IPS-20b (cell line): Measurements from ENCODE around the gene MGME1.

Experiments
- H3K27ac ChIP-seq: one replicate; pipeline ENCODE4 v1.5.1; 2013; ENCODE audit warnings: low read length
- H3K27me3 ChIP-seq: 2 replicates; pipeline ENCODE4 v1.6.1; 2013; ENCODE audit warnings: mild to moderate bottlenecking, low read length, inconsistent platforms; ENCODE audit not compliant: insufficient read depth
- H3K36me3 ChIP-seq: 2 replicates; pipeline ENCODE4 v1.6.1; 2013; ENCODE audit warnings: low read depth, mild to moderate bottlenecking, inconsistent platforms, low read length, moderate library complexity; ENCODE audit not compliant: insufficient read depth
- H3K4me1 ChIP-seq: 2 replicates; pipeline ENCODE4 v1.6.1; 2013; ENCODE audit warnings: mild to moderate bottlenecking, control low read depth, inconsistent platforms, low read length, moderate library complexity; ENCODE audit not compliant: insufficient read depth
- H3K4me3 ChIP-seq: 2 replicates; pipeline ENCODE4 v1.5.1; 2013; ENCODE audit warnings: mild to moderate bottlenecking, low read length, inconsistent platforms
- H3K9ac ChIP-seq: 2 replicates; pipeline ENCODE4 v1.6.1; 2013; ENCODE audit warnings: low read depth, mild to moderate bottlenecking, inconsistent platforms, low read length, moderate library complexity
- H3K9me3 ChIP-seq: 2 replicates; pipeline ENCODE4 v1.6.1; 2013; ENCODE audit warnings: mild to moderate bottlenecking, low read depth, low read length, inconsistent platforms; ENCODE audit not compliant: insufficient read depth

Gene MGME1

DNA sequence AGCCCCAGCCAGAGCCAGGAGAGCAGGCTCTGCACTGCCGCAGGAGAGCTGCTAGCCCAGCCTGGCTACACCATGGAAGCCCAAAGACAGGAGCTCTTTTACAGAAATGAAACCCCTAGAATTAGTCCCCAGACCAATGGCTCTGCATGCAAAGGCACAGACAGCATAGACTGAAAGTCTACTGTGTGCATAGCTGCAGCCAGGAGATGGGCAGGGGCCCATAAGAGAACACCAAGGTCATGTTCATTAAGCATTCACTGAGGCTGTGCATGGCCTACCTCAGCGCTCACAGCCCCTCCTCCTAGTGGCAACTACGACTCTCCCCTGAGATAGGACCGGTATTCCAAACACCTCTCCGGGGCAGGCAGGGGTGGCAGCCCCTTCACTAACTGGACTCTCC, 35.1 kb upstream of the MGME1 start:
- Histone ChIP-seq H3K36me3 (no peaks in the 10 kb centered on the region), H3K9me3 (no peaks in the 10 kb centered on the region; the same call in 1 of the 2 replicates), H3K4me1 (peaks cover 26% of the 10 kb centered on the region; the same call in 1 of the 2 replicates), H3K4me3 (peak overlapping the region; percentile 44), H3K27ac (no peak overlapping the region), H3K27me3 (peaks cover 31% of the 10 kb centered on the region), H3K9ac (peak overlapping the region; percentile 53; the same call in 1 of the 2 replicates)

DNA sequence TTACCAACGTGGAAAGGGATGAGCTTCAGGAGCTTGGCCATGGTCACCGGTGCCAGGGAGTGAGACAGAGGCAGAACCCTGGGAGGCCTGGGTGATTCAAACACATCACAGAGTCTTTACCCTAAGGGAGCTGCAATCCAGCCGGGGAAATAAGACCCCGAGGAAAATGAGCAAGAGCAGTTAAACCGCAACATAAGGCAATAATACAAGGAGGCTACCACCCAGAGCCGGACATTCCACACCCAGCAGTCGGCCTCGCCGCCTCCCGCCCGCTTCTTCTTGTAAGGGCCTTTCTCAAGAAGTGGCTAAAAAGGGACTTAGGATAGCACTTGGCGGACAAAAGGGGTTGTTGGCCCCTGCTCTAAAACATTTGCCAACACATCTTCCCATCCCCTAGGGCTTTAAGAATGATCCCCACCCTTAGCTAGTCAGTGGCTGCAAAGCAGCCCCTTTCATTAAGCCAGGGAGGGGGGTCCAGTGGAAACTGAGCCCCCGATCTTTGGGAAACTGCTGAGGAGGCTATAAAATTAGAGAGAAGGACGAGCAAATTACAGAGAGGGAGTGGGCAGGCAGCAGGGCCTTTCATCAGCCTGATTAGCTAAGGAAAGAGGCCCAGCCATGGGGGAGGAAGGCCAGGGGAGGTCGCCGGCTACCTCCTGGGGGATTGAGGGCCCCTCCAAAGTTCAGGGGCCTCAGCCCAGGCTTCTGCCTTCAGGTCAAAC, 34.5 kb upstream of the MGME1 start:
- Histone ChIP-seq H3K4me3 (peak overlapping the region; percentile 44), H3K36me3 (no peaks in the 10 kb centered on the region), H3K27ac (no peak overlapping the region), H3K4me1 (peaks cover 28% of the 10 kb centered on the region; the same call in 1 of the 2 replicates), H3K9ac (peak overlapping the region; percentile 53; the same call in 1 of the 2 replicates), H3K9me3 (no peaks in the 10 kb centered on the region; the same call in 1 of the 2 replicates), H3K27me3 (peaks cover 31% of the 10 kb centered on the region)

DNA sequence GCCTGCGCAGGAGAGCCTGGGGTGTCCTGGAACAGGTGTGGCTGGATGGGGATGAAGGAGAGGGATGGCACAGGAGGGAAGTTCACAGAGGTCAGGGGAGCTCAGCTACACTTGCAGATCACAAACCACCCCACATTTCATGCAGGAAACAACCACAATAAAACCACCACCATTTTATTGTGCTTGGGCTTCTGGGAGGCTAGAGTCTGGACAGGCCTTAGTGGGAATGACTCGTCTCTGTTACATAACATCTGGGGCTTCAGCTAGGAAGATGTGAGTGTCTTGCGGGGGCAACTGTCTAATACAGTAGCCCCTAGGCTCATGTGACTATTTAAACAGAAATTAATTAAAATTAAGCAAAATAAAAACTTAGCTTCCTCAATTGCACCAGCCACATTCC, 33.6 kb upstream of the MGME1 start:
- H3K4me3 ChIP-seq, result no peak overlapping the region
- peaks cover 31% of the 10 kb centered on the region; the same call in 1 of the 2 replicates for H3K4me1 ChIP-seq
- H3K36me3 ChIP-seq, result no peaks in the 10 kb centered on the region
- no peak overlapping the region for H3K9ac ChIP-seq
- no peak overlapping the region for H3K27ac ChIP-seq
- no peaks in the 10 kb centered on the region; the same call in 1 of the 2 replicates for H3K9me3 ChIP-seq
- peaks cover 31% of the 10 kb centered on the region for H3K27me3 ChIP-seq

DNA sequence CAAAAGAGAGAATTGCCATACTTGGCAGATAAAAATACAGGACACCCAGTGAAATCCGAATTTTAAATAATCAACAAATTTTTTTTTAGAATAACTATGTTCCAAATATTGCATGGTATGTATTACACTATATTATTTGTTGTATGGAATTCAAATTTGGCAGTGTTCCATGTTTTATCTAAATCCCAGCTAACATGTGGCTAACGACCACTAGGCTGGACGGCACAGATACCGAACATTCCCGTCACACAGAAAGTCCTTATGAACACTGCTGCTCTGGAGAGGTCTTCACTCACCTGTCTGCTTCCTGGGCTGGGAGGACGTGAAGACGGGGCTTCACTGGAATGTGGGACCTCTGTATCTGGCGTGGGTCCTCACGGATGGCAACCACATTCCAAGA, 33.1 kb upstream of the MGME1 start:
- peaks cover 31% of the 10 kb centered on the region for H3K27me3 ChIP-seq
- no peak overlapping the region for H3K27ac ChIP-seq
- H3K4me3 ChIP-seq, result no peak overlapping the region
- H3K9me3 ChIP-seq, result no peaks in the 10 kb centered on the region; the same call in 1 of the 2 replicates
- no peak overlapping the region for H3K9ac ChIP-seq
- peaks cover 31% of the 10 kb centered on the region; the same call in 1 of the 2 replicates for H3K4me1 ChIP-seq
- H3K36me3 ChIP-seq, result peaks cover 5% of the 10 kb centered on the region

DNA sequence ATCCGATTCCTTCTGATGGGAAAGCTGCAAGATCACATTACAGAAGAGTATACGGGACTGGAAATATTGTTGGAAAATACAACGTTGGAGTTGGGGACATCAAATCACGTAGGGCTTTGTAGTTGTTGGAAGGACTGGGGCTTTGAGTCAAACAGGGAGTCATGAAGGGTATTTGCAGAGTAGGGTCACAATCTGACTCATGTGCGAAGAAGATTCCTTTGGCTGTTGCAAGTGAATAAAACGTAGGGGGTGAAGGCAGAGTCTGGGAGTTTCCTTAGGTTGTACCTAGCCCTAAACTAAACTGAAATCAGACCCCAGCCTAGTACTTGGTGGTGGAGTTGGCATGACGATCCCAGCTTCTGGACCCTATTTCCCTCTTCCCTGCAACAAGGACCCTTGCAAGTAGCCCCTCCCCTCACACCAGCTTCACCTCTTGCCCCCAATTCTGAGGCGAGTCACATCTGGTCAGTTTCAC, 32.5 kb upstream of the MGME1 start:
- Histone ChIP-seq H3K4me3 (no peak overlapping the region), H3K36me3 (peaks cover 10% of the 10 kb centered on the region), H3K27ac (no peak overlapping the region), H3K4me1 (peaks cover 34% of the 10 kb centered on the region; the same call in 1 of the 2 replicates), H3K9ac (no peak overlapping the region), H3K27me3 (peaks cover 31% of the 10 kb centered on the region), H3K9me3 (no peaks in the 10 kb centered on the region)

DNA sequence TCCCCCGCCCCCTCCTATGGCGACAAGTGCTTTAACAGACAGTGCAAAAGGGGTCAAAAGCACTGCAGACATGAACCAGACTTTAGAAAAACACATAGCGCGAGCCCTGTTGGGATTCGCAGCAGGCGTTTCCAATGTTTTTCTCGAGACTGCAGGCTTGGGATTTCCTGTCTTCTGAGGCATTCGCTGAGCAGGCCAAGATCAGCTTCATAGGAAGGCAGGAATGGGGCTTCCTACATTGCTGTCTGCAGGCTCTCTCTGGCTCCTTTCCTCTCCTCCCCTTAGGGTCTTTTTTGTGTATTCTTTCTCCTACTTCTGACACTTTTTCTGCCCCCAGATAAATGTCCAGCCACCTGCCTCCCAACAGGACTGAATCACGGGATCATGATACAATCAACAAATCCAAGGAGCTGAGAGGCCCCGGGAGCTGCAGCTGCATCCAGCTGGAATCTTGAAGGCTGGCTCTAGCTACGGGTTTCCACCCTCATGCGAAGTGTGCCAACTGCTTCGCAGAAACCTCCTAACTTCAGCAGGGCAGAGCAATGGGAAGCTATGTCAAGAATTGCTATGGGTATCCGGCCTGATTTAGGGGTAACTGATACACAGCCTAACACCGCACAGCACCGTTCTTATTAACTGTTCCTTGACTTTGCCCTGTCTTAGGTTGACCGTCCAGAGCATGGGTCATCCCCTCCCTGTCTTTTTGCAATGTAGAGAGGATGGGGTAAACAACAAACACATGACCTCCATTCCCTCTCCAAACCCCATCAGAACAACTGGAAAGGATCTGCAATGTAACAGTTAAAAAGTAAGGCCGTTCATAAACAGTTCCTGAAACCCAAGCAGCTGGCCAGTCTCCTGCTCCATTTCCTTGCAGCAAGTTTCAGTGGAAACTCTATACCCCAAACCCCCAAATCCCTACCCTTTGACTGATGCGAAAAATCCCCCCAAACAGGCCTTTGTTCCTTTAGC, 31.8 kb upstream of the MGME1 start:
- Histone ChIP-seq H3K36me3 (peaks cover 17% of the 10 kb centered on the region), H3K4me1 (peaks cover 34% of the 10 kb centered on the region; the same call in 1 of the 2 replicates), H3K4me3 (no peak overlapping the region), H3K9ac (no peak overlapping the region), H3K27me3 (peaks cover 31% of the 10 kb centered on the region), H3K27ac (no peak overlapping the region), H3K9me3 (no peaks in the 10 kb centered on the region)

DNA sequence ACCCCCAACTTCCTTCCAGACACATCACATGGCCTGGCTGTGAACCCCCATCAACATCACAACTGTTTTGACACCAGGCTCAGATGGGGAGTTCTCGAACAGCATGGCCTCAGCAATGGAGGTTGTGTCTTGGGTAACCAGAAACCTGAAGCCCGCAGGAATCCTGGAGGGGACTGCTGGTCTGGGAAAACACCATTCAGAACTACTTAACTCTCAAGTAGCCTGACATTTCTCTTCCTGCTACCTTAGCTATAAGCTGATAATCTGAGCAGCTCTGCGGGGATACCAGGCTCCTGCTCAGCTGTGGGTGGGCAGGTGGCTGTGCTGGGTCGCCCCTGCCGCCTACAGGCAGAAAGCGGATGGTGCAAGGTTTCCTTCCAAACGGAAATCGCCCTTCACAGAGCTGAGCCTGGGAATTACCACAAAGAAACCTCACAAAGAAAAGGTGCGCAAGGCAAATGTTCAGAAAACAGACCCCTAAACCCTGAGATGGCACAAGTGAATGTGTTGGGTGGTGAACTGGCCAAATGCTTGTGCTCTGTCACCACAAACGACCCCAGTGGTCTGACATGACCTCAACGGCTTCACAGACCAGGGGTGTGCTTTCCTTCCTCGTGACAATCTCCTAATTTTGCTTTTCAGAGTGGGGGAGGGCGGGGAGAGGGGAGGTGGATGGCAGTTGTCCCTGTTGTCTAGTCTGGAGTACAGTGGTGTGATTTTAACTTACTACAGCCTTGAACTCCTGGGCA, 29.8 kb upstream of the MGME1 start:
- Histone ChIP-seq H3K4me1 (peaks cover 26% of the 10 kb centered on the region; the same call in 1 of the 2 replicates), H3K27me3 (peaks cover 11% of the 10 kb centered on the region), H3K9ac (peak overlapping the region; percentile 22; the same call in 1 of the 2 replicates), H3K4me3 (no peak overlapping the region), H3K27ac (no peak overlapping the region), H3K9me3 (no peaks in the 10 kb centered on the region), H3K36me3 (peaks cover 37% of the 10 kb centered on the region)

DNA sequence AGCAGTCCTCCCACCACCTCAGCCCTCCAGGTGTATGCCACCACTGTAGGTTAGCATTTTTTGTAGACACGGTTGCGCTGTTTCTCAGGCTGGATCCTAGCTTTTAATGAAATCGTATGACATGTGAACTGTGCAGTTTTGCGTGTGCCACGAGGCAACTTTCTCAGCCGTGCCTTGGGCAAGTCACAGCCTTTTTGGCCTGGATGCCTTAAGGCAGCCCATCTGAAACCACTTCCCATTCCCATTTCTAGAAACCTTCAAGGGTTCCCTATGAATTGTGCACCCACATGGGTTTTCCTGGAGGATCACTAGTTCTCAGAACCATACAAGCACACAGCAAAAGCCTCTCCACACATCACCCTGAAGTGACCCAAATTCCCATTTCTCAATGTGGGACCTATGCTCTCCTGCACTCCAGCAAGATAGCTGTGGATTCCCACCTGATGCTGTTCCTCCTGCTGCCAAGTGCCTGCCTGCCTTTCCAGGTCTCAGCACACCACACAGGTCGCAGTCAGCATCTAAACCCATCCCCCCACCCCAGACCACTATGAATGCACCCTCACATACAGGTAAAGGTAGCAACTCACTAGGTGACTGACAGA, 29.1 kb upstream of the MGME1 start:
- H3K27ac ChIP-seq, result no peak overlapping the region
- H3K9ac ChIP-seq, result peak overlapping the region; percentile 22; the same call in 1 of the 2 replicates

DNA sequence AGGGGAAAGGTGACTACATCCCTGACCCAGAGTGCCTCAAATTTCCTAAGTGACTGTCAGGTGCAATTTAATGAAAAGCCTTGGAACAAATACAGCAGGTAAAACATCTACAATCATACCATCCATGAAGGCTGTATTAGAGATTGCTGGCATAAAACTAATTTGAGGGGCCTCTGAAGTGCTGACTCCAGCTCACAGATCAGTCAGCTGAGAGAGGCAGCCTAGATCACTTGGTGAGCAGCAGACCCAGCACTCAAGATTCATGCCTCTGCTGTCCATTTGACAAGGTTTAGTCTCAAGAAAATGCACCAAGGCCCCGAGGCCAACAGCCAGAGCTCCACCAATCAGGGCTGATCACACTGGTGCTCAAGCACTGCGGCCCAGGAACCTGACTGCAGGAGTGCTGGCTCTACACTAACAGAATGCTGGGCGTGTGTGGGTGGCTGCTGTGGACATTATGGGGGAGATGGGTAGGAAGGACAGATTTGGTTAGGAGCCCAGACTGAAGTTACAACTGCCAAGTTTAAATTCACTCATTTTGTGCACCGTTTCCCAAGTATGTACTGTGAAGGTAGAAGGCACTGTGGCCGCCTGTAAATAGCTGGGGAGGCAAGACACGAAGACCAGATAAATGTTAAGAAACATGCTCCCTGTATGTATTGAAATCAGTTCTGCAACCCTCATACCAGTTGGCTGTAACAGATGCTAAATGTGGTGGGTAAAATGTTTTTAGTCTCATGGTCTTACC, 28.4 kb upstream of the MGME1 start:
- H3K27me3 ChIP-seq, result peaks cover 7% of the 10 kb centered on the region
- H3K4me3 ChIP-seq, result no peak overlapping the region
- H3K27ac ChIP-seq, result no peak overlapping the region
- H3K9ac ChIP-seq, result no peak overlapping the region
- H3K9me3 ChIP-seq, result no peaks in the 10 kb centered on the region
- peaks cover 51% of the 10 kb centered on the region for H3K36me3 ChIP-seq
- peaks cover 15% of the 10 kb centered on the region; the same call in 1 of the 2 replicates for H3K4me1 ChIP-seq

More for the DNA sequence above, 29.1 kb upstream of the MGME1 start:
- H3K4me1 ChIP-seq, result peaks cover 20% of the 10 kb centered on the region; the same call in 1 of the 2 replicates
- no peak overlapping the region for H3K4me3 ChIP-seq
- peaks cover 11% of the 10 kb centered on the region for H3K27me3 ChIP-seq
- peaks cover 44% of the 10 kb centered on the region for H3K36me3 ChIP-seq
- no peaks in the 10 kb centered on the region for H3K9me3 ChIP-seq

DNA sequence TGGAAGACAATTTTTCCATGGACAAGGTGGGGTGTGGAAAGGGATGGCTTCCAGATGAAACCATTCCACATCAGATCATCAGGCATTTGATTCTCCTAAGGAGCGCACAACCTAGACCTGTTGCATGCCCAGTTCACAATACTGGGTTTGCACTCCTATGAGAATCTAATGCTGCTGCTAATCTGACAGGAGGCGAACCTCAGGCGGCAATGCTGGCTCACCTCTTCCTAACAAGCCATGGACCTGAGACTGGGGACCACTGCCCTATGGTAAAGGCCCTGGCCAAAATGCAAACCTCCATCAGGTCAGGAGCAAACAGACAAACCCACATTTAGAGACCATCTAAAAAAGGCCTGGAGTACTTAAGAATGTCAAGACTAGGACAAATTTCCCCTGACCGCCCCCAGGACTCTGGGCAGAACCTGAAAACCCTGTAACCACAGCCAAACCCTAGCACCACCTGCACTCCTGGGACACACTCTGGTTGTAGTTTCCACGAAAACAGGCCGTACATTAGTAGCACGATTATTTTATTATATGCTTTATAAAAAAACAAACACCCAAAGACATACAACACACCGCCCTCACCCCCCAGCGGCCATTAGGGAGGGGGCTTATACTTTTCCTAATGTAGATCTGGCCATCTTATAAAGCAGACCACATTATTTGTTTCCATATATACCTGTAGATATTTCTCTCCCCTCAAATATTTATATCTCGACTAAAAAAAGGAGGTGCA, 27.6 kb upstream of the MGME1 start:
- Histone ChIP-seq H3K36me3 (peaks cover 59% of the 10 kb centered on the region), H3K9ac (no peak overlapping the region), H3K4me3 (no peak overlapping the region), H3K9me3 (no peaks in the 10 kb centered on the region), H3K27me3 (0 out of 2 replicates have a peak, but pooled peaks cover under 1% of the 10 kb centered on the region), H3K4me1 (peaks cover 15% of the 10 kb centered on the region; the same call in 1 of the 2 replicates), H3K27ac (no peak overlapping the region)
